ENCODE measurements around the gene SORCS2. TPM values are rescaled to one million over a fixed set of nuclear protein-coding genes. Genes with fewer than 3 reads are reported as not detected.

SORCS2 gene
- total RNA-seq, 2 experiments from 2014 or later = 0.03 TPM; not detected in 1

DNA sequence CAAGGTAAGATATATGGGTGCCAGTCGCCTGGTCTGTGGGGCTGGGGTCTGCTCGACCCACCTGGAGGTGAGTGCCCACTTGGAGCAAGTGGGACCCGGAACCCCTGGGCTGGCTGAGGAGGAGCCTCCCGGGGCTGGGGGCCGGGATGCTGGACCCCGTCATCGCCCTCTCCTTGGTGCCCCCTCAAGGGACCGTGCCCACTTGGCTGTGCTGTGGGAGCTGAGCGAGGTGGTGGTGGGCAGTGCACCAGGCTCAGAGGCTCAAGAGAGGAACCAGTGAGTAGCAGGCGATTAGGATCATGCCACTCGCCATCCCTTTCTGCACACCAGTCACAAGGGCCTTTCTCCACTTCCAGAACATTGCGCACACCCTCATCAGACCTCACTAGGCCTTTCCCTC lies 446.2 kb downstream of the SORCS2 start:
- H2AFZ ChIP-seq (ENCODE audit: low read length) = no peak overlapping the region

DNA sequence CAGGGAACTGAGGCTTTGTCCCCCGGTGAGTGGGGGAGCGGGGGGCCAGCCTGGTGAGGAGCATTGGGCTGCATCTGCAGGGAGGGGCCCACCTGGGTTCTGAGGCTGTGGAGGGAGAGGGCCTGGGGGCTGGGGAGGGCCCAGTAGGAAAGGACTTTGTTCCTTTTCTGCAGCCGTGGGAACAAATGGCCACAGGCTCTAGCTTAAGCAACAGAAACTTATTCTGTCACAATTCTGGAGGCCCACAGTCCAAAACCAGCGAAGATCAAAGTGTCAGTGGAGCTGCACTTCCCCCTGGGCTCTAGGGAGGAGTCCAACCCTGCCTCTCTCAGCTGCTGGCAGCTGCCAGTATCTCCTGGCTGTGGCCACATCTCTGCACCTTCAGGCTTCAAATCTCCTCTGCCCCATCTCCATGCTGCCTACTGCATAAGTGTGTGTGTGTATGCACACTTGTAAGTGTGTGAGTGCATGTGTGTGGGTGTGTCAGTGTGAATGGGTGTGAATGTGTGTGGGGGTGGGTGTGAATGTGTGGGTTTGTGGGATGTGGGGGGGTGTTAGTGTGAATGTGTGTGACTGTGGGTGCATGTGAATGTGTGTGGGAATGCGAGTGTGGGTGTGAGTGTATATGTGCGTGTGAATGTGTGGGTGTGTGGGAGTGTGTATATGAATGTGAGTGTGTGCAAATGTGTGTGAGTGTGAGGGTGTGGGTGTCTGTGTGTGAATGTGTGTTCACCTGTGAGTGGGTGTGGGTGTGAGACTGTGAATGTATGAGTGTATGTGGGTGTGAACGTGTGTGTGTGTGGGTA lies 446.8 kb downstream of the SORCS2 start:
- TF ChIP-seq, protein P1, sequence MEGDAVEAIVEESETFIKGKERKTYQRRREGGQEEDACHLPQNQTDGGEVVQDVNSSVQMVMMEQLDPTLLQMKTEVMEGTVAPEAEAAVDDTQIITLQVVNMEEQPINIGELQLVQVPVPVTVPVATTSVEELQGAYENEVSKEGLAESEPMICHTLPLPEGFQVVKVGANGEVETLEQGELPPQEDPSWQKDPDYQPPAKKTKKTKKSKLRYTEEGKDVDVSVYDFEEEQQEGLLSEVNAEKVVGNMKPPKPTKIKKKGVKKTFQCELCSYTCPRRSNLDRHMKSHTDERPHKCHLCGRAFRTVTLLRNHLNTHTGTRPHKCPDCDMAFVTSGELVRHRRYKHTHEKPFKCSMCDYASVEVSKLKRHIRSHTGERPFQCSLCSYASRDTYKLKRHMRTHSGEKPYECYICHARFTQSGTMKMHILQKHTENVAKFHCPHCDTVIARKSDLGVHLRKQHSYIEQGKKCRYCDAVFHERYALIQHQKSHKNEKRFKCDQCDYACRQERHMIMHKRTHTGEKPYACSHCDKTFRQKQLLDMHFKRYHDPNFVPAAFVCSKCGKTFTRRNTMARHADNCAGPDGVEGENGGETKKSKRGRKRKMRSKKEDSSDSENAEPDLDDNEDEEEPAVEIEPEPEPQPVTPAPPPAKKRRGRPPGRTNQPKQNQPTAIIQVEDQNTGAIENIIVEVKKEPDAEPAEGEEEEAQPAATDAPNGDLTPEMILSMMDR (conservative IDR thresholded peaks at IDR 0.05; ENCODE audit: low read length) = no peak
- TF ChIP-seq EZH2phosphoT487 (IDR thresholded peaks at IDR 0.05; ENCODE audit: borderline replicate concordance, low read depth, low read length) = no peak
- intact Hi-C loops (cut with micrococcal nuclease; ENCODE audit: unreplicated experiment) = no loop called here
- Histone ChIP-seq H3K27ac (ENCODE audit: low read depth, low read length, poor library complexity, severe bottlenecking) (no peak overlapping the region), H3K9me2 (ENCODE audit: insufficient read depth, low read length) (no peaks in the 10 kb centered on the region), H3K4me3 (ENCODE audit: low read depth, low read length, poor library complexity, severe bottlenecking) (no peak overlapping the region), H2AFZ (ENCODE audit: low read length) (no peak overlapping the region), H3K79me2 (ENCODE audit: insufficient read depth, low read depth, low read length) (no peaks in the 10 kb centered on the region), H3K4me2 (ENCODE audit: low read length) (no peak overlapping the region), H3K9me3 (ENCODE audit: low read length) (no peaks in the 10 kb centered on the region), H3K36me3 (ENCODE audit: insufficient read depth, low read length) (no peaks in the 10 kb centered on the region), H3K4me1 (ENCODE audit: insufficient read depth, low read length, poor library complexity, severe bottlenecking) (no peaks in the 10 kb centered on the region), H4K20me1 (ENCODE audit: insufficient read depth, low read length) (no peaks in the 10 kb centered on the region)
- CTCF ChIA-PET (ENCODE audit: unreplicated experiment) = no interaction called here
- no TSS peak for BruUV-seq (replicated peaks)
- DNase-seq (ENCODE audit: low spot score) = no peak
- POLR2A ChIA-PET = interaction anchor here (0.6 kb wide), 1 partner anchor 43 kb away, joined by 3 read pairs; no protein-coding TSS in a partner anchor

More for the DNA sequence above, 446.2 kb downstream of the SORCS2 start:
- TF ChIP-seq EZH2phosphoT487 (IDR thresholded peaks at IDR 0.05; ENCODE audit: borderline replicate concordance, low read depth, low read length) = no peak
- TF ChIP-seq, protein P1 (conservative IDR thresholded peaks at IDR 0.05; ENCODE audit: low read length) = no peak
- no peak overlapping the region for H3K4me3 ChIP-seq (ENCODE audit: low read depth, low read length, poor library complexity, severe bottlenecking)
- ChIA-PET CTCF (ENCODE audit: unreplicated experiment) (no interaction called here), POLR2A (no interaction called here)
- no peaks in the 10 kb centered on the region for H3K4me1 ChIP-seq (ENCODE audit: insufficient read depth, low read length, poor library complexity, severe bottlenecking)
- no peaks in the 10 kb centered on the region for H3K79me2 ChIP-seq (ENCODE audit: insufficient read depth, low read depth, low read length)
- H3K9me3 ChIP-seq (ENCODE audit: low read length) = no peaks in the 10 kb centered on the region
- intact Hi-C loops (cut with micrococcal nuclease; ENCODE audit: unreplicated experiment) = no loop called here
- no peak for DNase-seq (ENCODE audit: low spot score)
- H3K27ac ChIP-seq (ENCODE audit: low read depth, low read length, poor library complexity, severe bottlenecking) = no peak overlapping the region
- no TSS peak for BruUV-seq (replicated peaks)
- no peaks in the 10 kb centered on the region for H3K9me2 ChIP-seq (ENCODE audit: insufficient read depth, low read length)
- H4K20me1 ChIP-seq (ENCODE audit: insufficient read depth, low read length) = no peaks in the 10 kb centered on the region
- no peak overlapping the region for H3K4me2 ChIP-seq (ENCODE audit: low read length)
- no peaks in the 10 kb centered on the region for H3K36me3 ChIP-seq (ENCODE audit: insufficient read depth, low read length)

DNA sequence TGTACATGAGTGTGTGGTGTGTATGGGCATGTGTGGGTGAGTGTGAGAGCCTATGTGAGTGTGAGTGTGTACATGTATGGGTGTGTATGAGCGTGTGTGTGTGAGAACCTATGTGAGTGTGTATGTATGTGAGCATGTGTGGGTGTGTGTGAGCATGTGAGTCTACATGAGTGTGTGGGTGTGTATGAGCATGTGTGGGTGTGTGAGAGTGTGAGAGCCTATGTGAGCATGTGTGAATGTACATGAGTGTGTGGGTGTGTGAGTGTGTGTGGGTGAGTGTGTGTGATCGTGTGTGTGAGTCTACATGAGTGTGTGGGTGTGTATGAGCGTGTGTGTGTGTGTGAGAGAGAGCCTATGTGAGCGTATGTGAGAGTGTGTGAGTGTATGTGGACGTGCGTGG lies 447.8 kb downstream of the SORCS2 start:
- no peaks in the 10 kb centered on the region for H3K9me3 ChIP-seq (ENCODE audit: low read length)
- H3K4me2 ChIP-seq (ENCODE audit: low read length) = no peak overlapping the region
- H3K27ac ChIP-seq (ENCODE audit: low read depth, low read length, poor library complexity, severe bottlenecking) = no peak overlapping the region
- no peak for DNase-seq (ENCODE audit: low spot score)
- POLR2A ChIA-PET = no interaction called here
- intact Hi-C loops (cut with micrococcal nuclease; ENCODE audit: unreplicated experiment) = loop anchor here (10.0 kb wide), 1 partner anchor 955 kb away; no protein-coding TSS in a partner anchor
- H3K4me1 ChIP-seq (ENCODE audit: insufficient read depth, low read length, poor library complexity, severe bottlenecking) = no peaks in the 10 kb centered on the region
- H2AFZ ChIP-seq (ENCODE audit: low read length) = no peak overlapping the region
- no peak for TF ChIP-seq EZH2phosphoT487 (IDR thresholded peaks at IDR 0.05; ENCODE audit: borderline replicate concordance, low read depth, low read length)
- TF ChIP-seq, protein P1 (conservative IDR thresholded peaks at IDR 0.05; ENCODE audit: low read length) = no peak
- CTCF ChIA-PET (ENCODE audit: unreplicated experiment) = no interaction called here
- H3K79me2 ChIP-seq (ENCODE audit: insufficient read depth, low read depth, low read length) = no peaks in the 10 kb centered on the region
- no TSS peak for BruUV-seq (replicated peaks)
- no peaks in the 10 kb centered on the region for H3K9me2 ChIP-seq (ENCODE audit: insufficient read depth, low read length)
- H4K20me1 ChIP-seq (ENCODE audit: insufficient read depth, low read length) = no peaks in the 10 kb centered on the region
- H3K4me3 ChIP-seq (ENCODE audit: low read depth, low read length, poor library complexity, severe bottlenecking) = no peak overlapping the region
- no peaks in the 10 kb centered on the region for H3K36me3 ChIP-seq (ENCODE audit: insufficient read depth, low read length)

Measured in OCI-LY7 (cell line).